ENCODE measurements around the gene ABCB7.
"Not testable (repeated sequence)": the region's sequence is repeated elsewhere in the genome, so short reads cannot be mapped to it uniquely, and the experiment has no call there.

The ABCB7 gene

DNA sequence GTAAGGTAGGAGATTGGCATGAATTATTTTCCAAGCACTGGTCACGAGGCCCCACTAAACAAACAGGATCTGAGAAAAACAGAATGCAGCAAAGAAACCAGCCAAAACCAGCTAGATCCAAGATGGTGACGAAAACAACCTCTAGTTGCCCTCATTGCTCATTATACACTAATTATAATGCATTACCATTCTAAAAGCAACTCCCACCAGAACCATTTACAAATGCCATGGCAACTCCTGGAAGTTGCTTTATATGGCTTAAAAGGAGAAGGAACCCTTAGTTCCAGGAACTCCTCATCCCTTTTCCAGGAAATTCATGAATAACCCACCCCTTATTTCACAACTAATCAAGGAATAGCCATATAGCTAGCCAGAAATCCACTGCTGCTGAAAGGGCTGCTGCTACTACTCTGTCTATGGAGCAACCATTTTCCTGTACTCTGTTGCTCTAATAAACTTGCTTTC, 69.3 kb downstream of the ABCB7 start:
- DNase-seq: no peak

- no peak for DNase-seq
Observed at GRCh38 chrX:75084757-75085156, 71.3 kb downstream of the ABCB7 start.

DNA sequence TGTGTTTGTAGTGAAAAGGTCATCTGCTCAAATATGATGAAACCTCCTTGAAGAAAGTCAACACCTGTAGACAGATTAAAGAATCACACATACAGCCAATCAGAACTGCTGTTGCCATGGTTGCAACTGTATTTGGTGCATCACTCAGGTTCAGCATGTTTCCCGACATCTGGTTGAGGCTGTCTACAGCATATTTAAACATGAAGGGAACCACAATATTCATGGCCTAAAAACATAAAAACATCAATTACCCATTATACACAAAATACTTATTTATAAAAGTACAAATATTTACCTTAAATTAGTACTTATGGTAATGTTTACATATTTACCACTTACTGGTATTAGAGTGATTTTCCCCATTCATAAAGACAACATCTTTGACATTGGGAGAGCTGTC, 79.7 kb downstream of the ABCB7 start:
- DNase-seq: no peak

GRCh38 chrX:75074475-75074874, 81.6 kb downstream of the ABCB7 start:
- DNase-seq: no peak

DNA sequence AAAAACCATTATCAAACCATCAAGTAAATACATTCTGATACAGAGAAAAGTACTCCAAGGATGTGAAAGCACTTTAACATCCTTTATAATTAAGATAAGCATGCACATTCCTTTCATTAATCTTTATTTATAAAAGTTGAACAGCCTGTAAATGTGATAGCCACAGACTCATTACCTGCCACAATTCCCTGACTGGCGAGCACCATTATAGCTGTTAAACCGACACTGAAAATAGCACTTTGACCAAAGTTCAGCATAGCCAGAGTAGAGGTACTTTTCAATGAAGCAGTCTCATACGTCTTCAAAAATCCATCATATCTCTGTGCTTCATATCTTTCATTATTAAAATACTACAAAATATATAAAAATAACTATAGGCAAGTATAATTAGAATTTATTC, 84.7 kb downstream of the ABCB7 start:
- no peak for DNase-seq

DNA sequence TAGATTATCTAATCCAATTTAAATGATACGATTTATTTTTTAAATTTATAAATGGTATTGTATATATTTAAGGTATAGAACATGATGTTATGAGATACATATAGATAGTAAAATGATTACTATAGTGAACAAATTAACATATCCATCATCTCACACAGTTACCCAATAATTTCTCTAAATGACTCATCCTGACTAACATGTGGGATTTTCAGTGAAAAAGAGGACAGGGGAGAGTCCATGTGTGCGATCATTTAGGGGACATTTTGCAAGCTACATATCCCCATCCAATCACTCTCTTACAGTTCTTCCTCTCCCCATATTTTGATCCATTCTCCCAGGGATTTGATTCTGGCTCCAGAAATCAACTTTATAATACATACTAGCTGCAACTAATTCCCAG, 88.2 kb downstream of the ABCB7 start:
- peak; percentile 2 for DNase-seq

- no peak for DNase-seq
Observed at GRCh38 chrX:75061701-75062100, 94.4 kb downstream of the ABCB7 start.

GRCh38 chrX:75051047-75051446, 105.0 kb downstream of the ABCB7 start:
- no peak for DNase-seq

DNA sequence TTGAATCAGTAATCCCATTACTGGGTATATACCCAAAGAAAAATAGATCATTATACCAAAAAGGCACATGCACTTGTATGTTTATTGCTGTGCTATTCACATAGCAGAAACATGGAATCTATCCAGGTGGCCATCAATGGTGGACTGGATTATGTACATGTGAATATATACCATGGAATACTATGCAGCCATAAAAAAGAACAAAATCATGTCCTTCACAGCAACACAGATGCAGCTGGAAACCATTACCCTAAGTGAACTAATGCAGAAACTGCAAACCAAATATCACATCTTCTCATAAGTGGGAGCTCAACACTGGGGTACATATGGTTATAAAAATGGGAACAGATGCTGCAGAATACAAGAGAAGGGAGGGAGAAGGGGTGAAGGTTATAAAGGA, 110.7 kb downstream of the ABCB7 start:
- DNase-seq: no peak

DNA sequence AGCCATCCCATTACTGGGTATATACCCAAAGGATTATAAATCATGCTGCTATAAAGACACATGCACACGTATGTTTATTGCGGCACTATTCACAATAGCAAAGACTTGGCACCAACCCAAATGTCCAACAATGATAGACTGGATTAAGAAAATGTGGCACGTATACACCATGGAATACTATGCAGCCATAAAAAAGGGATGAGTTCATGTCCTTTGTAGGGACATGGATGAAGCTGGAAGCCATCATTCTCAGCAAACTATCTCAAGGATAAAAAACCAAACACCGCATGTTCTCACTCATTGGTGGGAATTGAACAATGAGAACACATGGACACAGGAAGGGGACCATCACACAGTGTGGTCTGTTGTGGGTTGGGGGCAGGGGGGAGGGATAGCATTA, 111.9 kb downstream of the ABCB7 start:
- not testable (repeated sequence) for DNase-seq

- DNase-seq: no peak
Observed at GRCh38 chrX:75038925-75039324, 117.2 kb downstream of the ABCB7 start.

Measured in fibroblast of upper back skin (primary cell).